Hematopoietic multipotent progenitor cell treated with erythropoietin and hydrocortisone succinate and interleukin-3 and kit ligand, for 4 days (in vitro differentiated cells): ENCODE measurements around the gene SLC25A43.

Source experiments
- DNase-seq: peaks from one replicate; pipeline ENCODE4 v3.0.0-alpha.2; 2015

The SLC25A43 gene

DNA sequence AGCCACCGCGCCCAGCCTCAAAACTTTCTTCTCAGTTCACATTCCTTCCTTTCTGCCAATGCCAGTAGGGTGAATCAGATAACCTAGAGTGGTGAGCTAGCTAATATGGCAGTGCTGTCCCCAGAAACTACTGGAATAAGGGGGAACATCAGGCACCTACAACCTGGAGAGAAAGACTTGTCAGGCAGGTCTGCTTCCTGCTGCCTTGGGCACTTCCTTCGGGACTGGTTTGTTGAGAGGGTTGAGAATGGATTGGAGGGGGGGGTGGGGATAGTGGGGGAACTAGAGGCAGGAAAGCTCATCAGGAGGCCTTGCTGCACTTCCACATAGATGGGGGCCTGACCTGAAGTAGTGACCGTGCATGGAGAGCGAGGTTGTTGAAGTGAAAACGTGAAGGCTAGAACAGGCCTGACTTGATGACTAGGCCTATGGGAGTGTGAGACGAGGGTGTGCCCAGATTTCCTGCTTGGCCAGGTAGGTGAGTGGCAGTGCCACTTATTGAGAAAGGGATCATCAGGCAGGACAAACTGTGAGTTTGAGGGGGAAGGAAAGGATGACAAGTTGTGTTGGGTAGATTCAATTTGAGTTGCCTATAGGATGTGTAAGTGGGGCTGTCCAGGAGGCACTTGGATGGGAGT lies 102.5 kb downstream of the SLC25A43 start:
- DNase-seq: no peak

DNA sequence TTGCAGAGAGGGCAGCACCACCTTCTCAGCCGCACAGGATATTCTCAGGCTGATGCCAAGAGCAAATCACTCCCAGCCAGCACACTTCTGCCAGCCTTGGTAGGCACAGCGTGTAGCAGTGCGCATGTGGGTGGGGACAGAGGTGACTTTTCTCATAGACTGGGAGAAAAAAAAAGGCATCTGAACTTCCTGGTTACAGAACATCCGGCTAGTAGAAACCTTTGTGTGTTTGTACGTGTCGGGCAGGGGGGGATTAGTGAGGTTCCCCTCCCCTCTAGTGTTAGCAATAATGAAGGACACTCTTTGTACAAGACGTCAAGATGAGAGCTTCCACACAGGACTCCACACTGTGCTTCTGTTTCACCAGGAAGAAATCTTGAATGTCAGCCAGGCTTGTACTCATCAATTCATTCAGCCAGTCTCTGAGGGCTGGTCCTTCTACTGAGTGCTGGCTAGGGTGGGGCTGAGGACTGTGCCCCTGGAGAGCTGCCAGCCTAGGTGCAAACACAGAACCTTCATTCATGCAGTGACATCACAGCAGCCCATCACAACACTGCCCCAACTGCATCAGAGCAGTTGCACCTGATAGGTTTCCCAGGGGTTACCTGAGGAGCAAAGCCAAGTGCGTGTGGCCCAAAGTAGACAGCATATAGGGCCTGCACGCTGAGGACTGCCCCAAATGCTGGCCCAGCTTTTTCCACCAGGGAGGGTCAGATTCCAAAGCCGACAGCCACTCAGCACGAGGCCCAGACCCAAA lies 103.8 kb downstream of the SLC25A43 start:
- DNase-seq: no peak

DNA sequence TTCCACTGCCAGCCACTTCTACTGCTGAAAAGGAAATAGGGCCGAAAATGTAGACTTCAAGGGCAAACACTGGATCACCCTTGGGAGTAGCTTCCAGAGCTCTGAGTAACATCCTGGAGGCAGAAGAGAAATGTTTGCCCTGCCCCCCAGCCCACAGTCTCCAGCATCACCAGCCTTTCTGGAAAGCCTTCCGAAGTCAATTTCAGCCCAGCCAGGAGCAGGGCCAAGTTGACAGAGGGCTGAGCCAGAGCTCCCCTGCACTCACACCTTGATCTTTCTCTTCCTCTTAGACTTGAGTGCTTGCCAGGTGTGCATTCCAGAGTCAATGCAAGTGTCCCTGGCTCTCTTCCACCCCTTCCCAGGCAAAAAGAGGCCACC lies 104.3 kb downstream of the SLC25A43 start:
- no peak for DNase-seq
